ENCODE results near the gene TGIF2. TPM values are rescaled to one million over a fixed set of nuclear protein-coding genes. Genes with fewer than 3 reads are reported as not detected.
"Not testable (repeated sequence)": the region's sequence is repeated elsewhere in the genome, so short reads cannot be mapped to it uniquely, and the experiment has no call there.

Gene TGIF2
- total RNA-seq, 1 experiment from 2014 or later: 58.4 TPM

- ChIA-PET POLR2A (no interaction called here), CTCF (no interaction called here)
- BruUV-seq (replicated peaks): no TSS peak
- no peaks in the 10 kb centered on the region for H3K9me3 Mint-ChIP-seq (ENCODE audit: unreplicated experiment)
- intact Hi-C loops (cut with micrococcal nuclease; ENCODE audit: unreplicated experiment): no loop called here
- H3K36me3 Mint-ChIP-seq (ENCODE audit: insufficient read depth, unreplicated experiment): no peaks in the 10 kb centered on the region
- Histone ChIP-seq H3K9me3 (no peaks in the 10 kb centered on the region), H3K4me3 (ENCODE audit: low read depth, low read length) (no peak overlapping the region), H3K4me1 (no peaks in the 10 kb centered on the region), H3K27me3 (replicated peaks; ENCODE audit: control insufficient read depth, insufficient read depth, low read length) (no peaks in the 10 kb centered on the region), H3K36me3 (ENCODE audit: control insufficient read depth, insufficient read depth, low read length) (no peaks in the 10 kb centered on the region)
- TF ChIP-seq CTCF (IDR thresholded peaks at IDR 0.05; ENCODE audit: insufficient read depth in 1 of 2, low read depth in 1 of 2, low read length in 1 of 2, severe bottlenecking in 1 of 2, unreplicated experiment in 1 of 2): no peak
- no peak overlapping the region for H3K27ac Mint-ChIP-seq (ENCODE audit: unreplicated experiment)
- DNase-seq: no peak
- H3K4me1 Mint-ChIP-seq (ENCODE audit: low read depth, unreplicated experiment): no peaks in the 10 kb centered on the region
- no peaks in the 10 kb centered on the region for H3K27me3 Mint-ChIP-seq (ENCODE audit: insufficient read depth, unreplicated experiment)
- no peak overlapping the region for H3K4me3 Mint-ChIP-seq (ENCODE audit: unreplicated experiment)
Measured at GRCh38 chr20:36633285-36633772, 59.9 kb downstream of the TGIF2 start.

GRCh38 chr20:36634342-36634741 lies 60.9 kb downstream of the TGIF2 start:
- intact Hi-C loops (cut with micrococcal nuclease; ENCODE audit: unreplicated experiment): no loop called here
- no peaks in the 10 kb centered on the region for H3K4me1 Mint-ChIP-seq (ENCODE audit: low read depth, unreplicated experiment)
- BruUV-seq (replicated peaks): no TSS peak
- no peaks in the 10 kb centered on the region for H3K9me3 ChIP-seq
- DNase-seq: no peak
- no peak for TF ChIP-seq CTCF (IDR thresholded peaks at IDR 0.05; ENCODE audit: insufficient read depth in 1 of 2, low read depth in 1 of 2, low read length in 1 of 2, severe bottlenecking in 1 of 2, unreplicated experiment in 1 of 2)
- no peaks in the 10 kb centered on the region for H3K27me3 ChIP-seq (replicated peaks; ENCODE audit: control insufficient read depth, insufficient read depth, low read length)
- H3K4me3 ChIP-seq (ENCODE audit: low read depth, low read length): no peak overlapping the region
- no peaks in the 10 kb centered on the region for H3K36me3 Mint-ChIP-seq (ENCODE audit: insufficient read depth, unreplicated experiment)
- no peaks in the 10 kb centered on the region for H3K36me3 ChIP-seq (ENCODE audit: control insufficient read depth, insufficient read depth, low read length)
- no peaks in the 10 kb centered on the region for H3K27me3 Mint-ChIP-seq (ENCODE audit: insufficient read depth, unreplicated experiment)
- ChIA-PET POLR2A (no interaction called here), CTCF (no interaction called here)
- H3K4me1 ChIP-seq: no peaks in the 10 kb centered on the region
- H3K9me3 Mint-ChIP-seq (ENCODE audit: unreplicated experiment): no peaks in the 10 kb centered on the region
- no peak overlapping the region for H3K4me3 Mint-ChIP-seq (ENCODE audit: unreplicated experiment)
- no peak overlapping the region for H3K27ac Mint-ChIP-seq (ENCODE audit: unreplicated experiment)

GRCh38 chr20:36638876-36639400 lies 65.5 kb downstream of the TGIF2 start:
- intact Hi-C loops (cut with micrococcal nuclease; ENCODE audit: unreplicated experiment): not testable (repeated sequence)

More at GRCh38 chr20:36638876-36639400, 65.5 kb downstream of the TGIF2 start:
- POLR2A ChIA-PET; H3K4me3 ChIP-seq (ENCODE audit: low read depth, low read length); H3K36me3 ChIP-seq (ENCODE audit: control insufficient read depth, insufficient read depth, low read length); H3K27me3 ChIP-seq (replicated peaks; ENCODE audit: control insufficient read depth, insufficient read depth, low read length); H3K4me3 Mint-ChIP-seq (ENCODE audit: unreplicated experiment); BruUV-seq (replicated peaks); H3K9me3 ChIP-seq; DNase-seq; H3K27ac Mint-ChIP-seq (ENCODE audit: unreplicated experiment); H3K9me3 Mint-ChIP-seq (ENCODE audit: unreplicated experiment); H3K4me1 Mint-ChIP-seq (ENCODE audit: low read depth, unreplicated experiment); H3K27me3 Mint-ChIP-seq (ENCODE audit: insufficient read depth, unreplicated experiment): not testable (repeated sequence)
- peaks cover 11% of the 10 kb centered on the region for H3K4me1 ChIP-seq
- CTCF ChIA-PET: interaction anchor here (0.6 kb wide), 1 partner anchor 152 kb away, joined by 8 read pairs; no protein-coding TSS in a partner anchor
- peaks cover 10% of the 10 kb centered on the region for H3K36me3 Mint-ChIP-seq (ENCODE audit: insufficient read depth, unreplicated experiment)
